Kidney glomerular epithelial cell (primary cell): ENCODE data around the gene TMCO5A.
"Not testable (repeated sequence)": the region's sequence is repeated elsewhere in the genome, so short reads cannot be mapped to it uniquely, and the experiment has no call there.

ENCODE experiments used
- DNase-seq: peaks from one replicate; lab custom pipeline; 2025; lab: John Stamatoyannopoulos, UW

TMCO5A gene

GRCh38 chr15:37934340-37934739 is at the start of gene TMCO5A:
TMCO5A (plus strand) TSS chr15:37934640; CDS start chr15:37936324, 1,684 bp downstream.
- no peak for DNase-seq

- DNase-seq: no peak
Observed at GRCh38 chr15:37885651-37886050, 48.8 kb upstream of the TMCO5A start.

- DNase-seq: peak; percentile 64
Observed at GRCh38 chr15:37888356-37888755, 46.1 kb upstream of the TMCO5A start.

GRCh38 chr15:37891766-37892368 is 42.6 kb upstream of the TMCO5A start:
- DNase-seq: peak; percentile 75

GRCh38 chr15:37893309-37893708 is 41.1 kb upstream of the TMCO5A start:
- no peak for DNase-seq

- no peak for DNase-seq
Observed at GRCh38 chr15:37898362-37898761, 36.1 kb upstream of the TMCO5A start.

GRCh38 chr15:37900326-37901221 is 33.9 kb upstream of the TMCO5A start:
- DNase-seq: peak; percentile 87

GRCh38 chr15:37902126-37902525 is 32.3 kb upstream of the TMCO5A start:
- no peak for DNase-seq

GRCh38 chr15:37903919-37904625 is 30.4 kb upstream of the TMCO5A start:
- DNase-seq: no peak

- peak; percentile 48 for DNase-seq
Observed at GRCh38 chr15:37907136-37907535, 27.3 kb upstream of the TMCO5A start.

GRCh38 chr15:37921527-37922385 is 12.7 kb upstream of the TMCO5A start:
- no peak for DNase-seq

GRCh38 chr15:37926136-37926535 is 8.3 kb upstream of the TMCO5A start:
- no peak for DNase-seq

GRCh38 chr15:37929238-37929637 is 5.2 kb upstream of the TMCO5A start:
- DNase-seq: no peak

GRCh38 chr15:37931321-37931720 is 3.1 kb upstream of the TMCO5A start:
- no peak for DNase-seq

GRCh38 chr15:37931868-37932267 is 2.6 kb upstream of the TMCO5A start:
- DNase-seq: peak; percentile 15

- no peak for DNase-seq
Observed at GRCh38 chr15:37932549-37932948, 1.9 kb upstream of the TMCO5A start.

GRCh38 chr15:37933666-37934065 is 774 bp upstream of the TMCO5A start:
- DNase-seq: no peak

- DNase-seq: no peak
Observed at GRCh38 chr15:37940876-37941275, 6.4 kb downstream of the TMCO5A start.

- peak; percentile 83 for DNase-seq
Observed at GRCh38 chr15:37941779-37942178, 7.3 kb downstream of the TMCO5A start.

- no peak for DNase-seq
Observed at GRCh38 chr15:37951999-37952398, 17.6 kb downstream of the TMCO5A start.

- not testable (repeated sequence) for DNase-seq
Observed at GRCh38 chr15:37960742-37961141, 26.3 kb downstream of the TMCO5A start.

GRCh38 chr15:37967788-37968187 is 33.3 kb downstream of the TMCO5A start:
- peak; percentile 31 for DNase-seq
